CD4-positive, alpha-beta T cell treated with Interleukin-2 at 100 ng/mL for 4 hours (primary cell): ENCODE results near the gene UNC5CL.

Experiments used
- DNase-seq: peaks from one replicate; pipeline ENCODE4 v3.0.0-alpha.2; 2020; ENCODE audit warnings: low spot score

UNC5CL gene

DNA sequence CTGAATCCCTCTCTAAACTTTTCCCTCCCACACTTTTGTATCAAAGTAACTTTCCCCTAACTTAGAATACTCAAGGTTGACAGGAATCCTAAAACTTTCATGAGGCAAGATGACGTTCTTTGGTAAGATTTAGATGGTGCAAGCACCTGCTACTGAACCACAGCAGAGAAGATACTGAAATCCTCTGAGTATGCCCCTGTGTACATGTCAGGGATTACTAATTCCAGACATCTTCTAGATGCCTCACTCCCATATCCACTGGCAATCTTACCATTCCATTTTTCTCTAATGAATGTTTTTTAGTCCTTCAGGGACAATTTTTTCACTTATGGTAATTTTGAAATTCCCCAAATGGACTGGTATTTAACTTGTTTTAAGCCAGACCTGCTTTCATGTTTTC lies 23.0 kb upstream of the UNC5CL start:
- DNase-seq = no peak

DNA sequence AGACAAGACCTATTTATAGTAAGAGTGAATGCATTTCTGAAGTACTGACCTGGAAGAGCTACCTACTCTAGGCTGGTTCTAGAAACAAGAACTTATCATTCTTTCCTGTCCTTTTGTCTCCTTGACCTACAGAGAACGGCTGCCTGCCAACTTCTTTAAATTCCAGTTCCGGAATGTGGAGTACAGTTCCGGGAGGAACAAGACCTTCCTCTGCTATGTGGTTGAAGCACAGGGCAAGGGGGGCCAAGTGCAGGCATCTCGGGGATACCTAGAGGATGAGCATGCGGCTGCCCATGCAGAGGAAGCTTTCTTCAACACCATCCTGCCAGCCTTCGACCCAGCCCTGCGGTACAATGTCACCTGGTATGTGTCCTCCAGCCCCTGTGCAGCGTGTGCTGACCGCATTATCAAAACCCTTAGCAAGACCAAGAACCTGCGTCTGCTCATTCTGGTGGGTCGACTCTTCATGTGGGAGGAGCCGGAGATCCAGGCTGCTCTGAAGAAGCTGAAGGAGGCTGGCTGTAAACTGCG lies 22.2 kb upstream of the UNC5CL start:
- no peak for DNase-seq

GRCh38 chr6:41059556-41059955 lies 20.5 kb upstream of the UNC5CL start:
- DNase-seq = no peak

DNA sequence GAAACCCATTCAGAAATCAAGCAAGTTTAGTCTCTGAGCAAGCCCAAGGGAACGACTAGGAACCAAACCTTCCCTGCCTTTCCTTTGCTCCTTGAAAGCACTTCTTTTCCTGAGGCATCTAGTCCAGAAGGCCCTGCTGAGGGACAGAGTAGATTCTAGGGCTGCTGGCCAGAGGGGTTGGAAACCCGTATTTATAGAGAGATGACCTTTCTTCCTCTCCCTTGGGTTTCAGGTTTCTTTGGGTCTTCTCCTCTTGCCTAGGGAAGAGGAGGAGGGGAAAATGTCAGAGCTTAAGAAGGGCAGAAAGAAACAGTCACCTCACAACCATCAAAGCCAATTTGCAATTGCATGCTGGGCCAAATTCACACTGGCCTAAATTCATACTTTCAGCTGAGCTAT lies 19.8 kb upstream of the UNC5CL start:
- DNase-seq = no peak

DNA sequence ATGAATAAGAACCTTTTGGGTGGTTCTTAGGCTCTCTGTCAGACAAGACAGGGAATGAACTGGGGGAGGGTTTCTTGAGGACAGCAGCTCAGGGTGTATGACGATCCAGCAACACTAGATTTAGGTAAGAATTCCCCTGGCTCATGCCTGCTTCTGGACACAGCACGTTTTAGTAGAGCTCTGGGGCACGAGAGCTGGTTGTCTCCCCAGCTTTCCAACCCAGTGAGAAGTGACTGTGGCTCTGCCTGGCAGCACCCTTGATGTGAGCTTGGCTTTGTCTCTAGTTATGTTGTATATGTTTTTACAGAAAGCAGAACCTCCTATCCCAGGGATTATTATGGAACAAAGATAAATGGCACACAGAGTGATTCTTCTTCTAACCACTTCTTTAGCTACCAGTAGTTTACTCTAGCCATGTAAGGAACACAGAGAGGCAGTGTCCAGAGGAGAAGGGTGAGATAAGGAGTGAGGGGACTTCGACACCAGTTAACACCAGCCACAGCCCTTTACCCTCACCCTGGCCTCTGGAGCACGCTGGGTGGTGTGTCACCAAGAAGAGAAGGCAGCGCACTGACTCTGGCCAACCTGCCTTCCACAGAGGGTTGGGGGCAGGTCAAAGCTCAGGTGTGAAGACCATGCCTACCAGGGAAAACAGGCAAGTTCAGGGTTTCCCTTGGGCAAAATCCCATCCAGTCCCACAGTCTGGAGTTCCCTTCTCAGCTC lies 17.9 kb upstream of the UNC5CL start:
- no peak for DNase-seq

DNA sequence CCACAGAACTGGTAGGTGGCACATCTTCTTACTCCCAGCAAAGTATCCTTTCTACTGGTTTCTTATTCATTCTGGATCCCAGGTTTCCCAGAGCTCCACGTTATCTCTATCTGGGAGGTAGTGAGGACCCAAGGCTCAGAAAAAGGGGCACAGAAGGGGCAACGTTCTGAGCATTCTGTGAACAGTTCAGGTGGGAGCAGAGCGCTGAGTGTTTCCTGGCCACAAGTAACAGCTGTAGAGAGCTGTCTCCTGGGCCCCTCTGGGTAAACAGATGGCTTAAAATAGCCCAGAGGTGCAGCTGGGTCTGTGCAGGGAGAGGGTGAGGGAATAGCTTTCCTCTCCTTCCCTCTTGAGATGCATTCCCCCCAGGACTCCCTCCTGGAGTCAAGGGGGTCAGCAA lies 16.1 kb upstream of the UNC5CL start:
- DNase-seq = no peak

GRCh38 chr6:41054511-41054910 lies 15.5 kb upstream of the UNC5CL start:
- no peak for DNase-seq

GRCh38 chr6:41053041-41053440 lies 14.0 kb upstream of the UNC5CL start, which contains the start of gene APOBEC2:
APOBEC2 (plus strand) TSS chr6:41053202; CDS start chr6:41053348, 146 bp downstream.
- no peak for DNase-seq

- DNase-seq = no peak
Measured at GRCh38 chr6:41051873-41052272, 12.9 kb upstream of the UNC5CL start.

GRCh38 chr6:41050536-41050935 lies 11.5 kb upstream of the UNC5CL start:
- no peak for DNase-seq

DNA sequence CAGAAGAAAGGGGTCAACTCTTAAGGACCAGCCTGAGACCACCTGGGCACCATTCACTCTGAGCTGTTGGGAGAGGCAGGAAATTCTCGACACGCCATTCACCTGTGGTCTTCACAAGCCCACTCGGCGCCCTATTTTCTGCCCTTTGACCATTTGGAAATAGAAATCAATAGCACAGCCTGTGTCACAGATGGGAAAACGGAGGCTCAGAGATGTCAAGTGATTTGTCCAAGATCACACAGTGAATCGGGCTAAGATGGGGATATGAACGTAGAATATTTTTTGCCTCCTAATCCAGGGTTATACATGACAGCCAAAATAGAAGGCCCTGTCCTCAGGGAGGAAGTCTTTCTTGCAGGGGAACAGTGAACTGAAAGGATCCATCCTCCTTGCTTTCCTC lies 10.9 kb upstream of the UNC5CL start:
- DNase-seq = no peak

DNA sequence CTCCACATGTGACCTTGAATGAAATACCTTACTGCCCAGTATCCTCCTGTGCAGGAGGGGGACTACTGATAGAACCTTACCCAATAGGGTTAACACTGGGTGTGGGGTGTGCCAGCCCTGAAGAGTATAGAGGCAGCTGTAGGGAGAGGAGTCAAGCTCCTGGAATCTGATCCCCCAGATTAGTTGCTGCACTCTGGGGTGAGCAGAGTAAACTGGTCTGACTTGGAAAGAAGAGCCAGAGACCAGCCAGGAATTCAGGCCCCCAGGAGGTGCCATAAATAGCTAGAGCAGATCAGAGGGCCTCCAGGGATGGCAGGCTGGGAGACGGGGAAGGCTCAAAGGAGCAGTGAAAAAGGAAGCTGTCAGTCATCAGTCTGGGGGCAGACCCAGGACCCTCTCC lies 10.5 kb upstream of the UNC5CL start:
- DNase-seq = no peak

DNA sequence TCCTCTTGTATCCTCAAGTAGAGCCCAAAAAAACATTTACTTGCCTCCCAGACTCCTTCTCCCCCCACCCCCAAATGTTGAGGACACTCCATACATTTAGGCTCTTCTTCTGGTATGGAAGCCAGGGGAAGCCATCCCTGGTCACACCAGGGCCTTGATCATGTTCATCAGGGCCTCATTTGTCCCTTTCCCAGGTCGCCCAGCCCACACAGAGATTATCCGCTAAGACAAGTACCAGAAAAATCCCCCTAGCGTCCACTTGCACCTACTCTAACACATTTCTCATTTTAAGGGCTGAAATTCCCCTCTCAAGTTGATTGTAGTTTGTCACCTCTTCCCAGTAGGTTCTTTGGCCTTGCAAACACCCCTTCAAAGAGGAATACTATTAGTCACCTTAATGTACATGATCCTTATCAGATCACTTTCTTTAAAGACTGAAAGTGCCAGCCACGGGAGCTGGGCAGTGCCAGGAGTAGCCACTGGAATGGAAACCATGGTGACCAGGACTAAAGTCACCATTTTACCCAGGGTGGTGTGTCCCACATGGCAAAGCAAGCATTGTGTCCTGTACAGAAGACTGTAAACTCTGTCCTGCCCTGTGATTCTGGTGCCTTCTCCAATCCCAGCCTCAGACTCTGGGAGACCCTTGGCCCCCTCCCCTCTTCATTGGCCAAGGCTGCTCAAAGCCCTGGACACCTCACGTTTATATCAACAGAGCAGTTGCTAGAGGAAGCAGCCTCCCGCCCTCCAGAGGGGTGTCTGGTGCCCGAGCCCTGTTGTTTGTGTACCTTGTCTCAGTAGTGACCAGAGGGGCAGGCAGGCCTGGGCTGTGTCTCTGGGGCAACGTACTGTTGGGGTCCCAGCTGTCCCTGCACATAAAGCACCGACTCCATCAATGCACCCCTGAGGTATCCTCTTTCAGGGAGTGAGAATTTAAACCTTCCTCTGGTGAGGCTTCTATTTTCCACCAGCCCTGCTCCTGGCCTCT lies 9.0 kb upstream of the UNC5CL start:
- no peak for DNase-seq

- no peak for DNase-seq
Measured at GRCh38 chr6:41047306-41047705, 8.3 kb upstream of the UNC5CL start.

DNA sequence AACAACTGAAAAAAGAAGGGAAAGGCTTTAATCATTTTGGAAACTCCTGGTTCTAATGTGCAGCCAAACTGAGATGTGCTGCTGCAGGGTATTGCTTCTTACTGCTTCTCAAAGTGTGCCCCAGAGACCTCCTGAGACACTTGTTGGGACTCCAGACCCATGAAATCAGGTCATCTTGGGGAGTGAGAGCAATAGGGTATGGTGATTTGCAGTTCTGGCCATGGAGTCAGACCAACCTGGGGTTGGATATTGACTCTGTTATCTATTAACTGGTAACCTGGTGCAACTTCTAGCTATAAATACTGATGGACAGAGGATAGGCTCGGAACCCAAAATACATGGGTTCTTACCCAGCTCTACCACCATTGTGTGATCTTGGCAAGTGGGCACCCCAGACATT lies 7.1 kb upstream of the UNC5CL start:
- no peak for DNase-seq

- no peak for DNase-seq
Measured at GRCh38 chr6:41045664-41046063, 6.6 kb upstream of the UNC5CL start.

- DNase-seq = no peak
Measured at GRCh38 chr6:41043151-41043550, 4.1 kb upstream of the UNC5CL start.

- no peak for DNase-seq
Measured at GRCh38 chr6:41042226-41043055, 3.4 kb upstream of the UNC5CL start, which contains the start of gene TSPO2. TSPO2 (plus strand) TSS chr6:41042467; CDS start chr6:41042986, 519 bp downstream.

- no peak for DNase-seq
Measured at GRCh38 chr6:41040940-41041536, 2.0 kb upstream of the UNC5CL start.

DNA sequence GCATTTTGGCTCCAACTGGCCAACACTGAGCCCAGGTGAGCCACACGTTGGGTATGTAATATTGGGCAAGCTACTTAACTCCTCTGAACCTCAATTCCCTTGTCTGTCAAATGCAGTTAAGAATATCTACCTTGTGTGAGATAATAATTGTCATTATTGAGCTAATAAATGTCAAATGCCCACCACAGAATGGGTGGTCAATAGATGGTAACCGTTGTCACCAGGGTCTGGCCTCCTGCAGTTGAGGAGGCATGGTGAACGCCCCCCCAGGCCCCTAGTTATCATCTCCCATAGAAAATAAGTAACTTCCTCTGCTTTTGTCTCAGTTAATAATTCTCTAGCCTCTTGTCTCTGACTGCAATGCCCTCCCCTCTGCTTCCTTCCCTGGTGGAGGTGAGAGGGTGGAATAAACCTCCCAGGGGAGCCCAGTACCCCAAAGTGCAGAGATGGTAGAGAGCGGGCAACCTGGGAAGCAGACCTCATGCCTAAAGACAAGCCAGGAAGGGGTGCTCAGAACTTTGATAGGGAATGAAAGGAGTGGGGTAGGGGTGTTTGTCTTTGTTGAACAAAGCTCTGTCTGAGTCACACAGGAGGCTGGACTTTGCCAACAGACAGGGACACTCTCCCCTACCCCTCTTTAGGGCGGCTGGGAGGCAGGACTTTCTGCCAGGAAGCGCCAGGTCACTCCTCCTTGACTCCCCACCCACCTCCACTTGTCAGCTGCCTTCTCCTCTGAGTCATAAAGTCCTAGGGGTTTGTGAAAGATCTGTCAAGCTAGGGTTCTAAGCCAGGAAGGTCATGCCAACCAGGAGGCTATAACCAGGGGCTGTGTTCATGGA lies 1.3 kb upstream of the UNC5CL start:
- no peak for DNase-seq

DNA sequence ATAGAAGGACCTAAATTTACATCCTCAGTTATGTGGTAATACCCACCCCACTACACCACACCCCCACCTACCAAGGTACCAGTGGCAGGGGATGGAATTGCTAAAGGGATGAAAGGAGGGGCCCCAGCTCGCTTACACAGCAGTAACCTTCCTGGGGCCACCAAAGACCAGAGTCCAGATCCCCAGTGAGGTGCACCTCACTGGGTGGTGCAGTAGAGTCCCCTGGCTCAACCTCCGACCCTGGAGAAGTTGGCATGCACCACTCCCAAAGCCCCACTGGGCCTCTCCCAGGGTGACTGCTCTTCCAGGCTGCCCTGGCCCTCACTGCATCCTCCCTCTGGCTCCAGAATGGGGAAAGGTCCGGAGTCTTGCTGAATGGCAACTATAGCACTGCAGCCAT lies 816 bp downstream of the UNC5CL start:
- no peak for DNase-seq
